K562 (cell line): Measurements from ENCODE around the gene LRRC74B. TPM values are rescaled to one million over a fixed set of nuclear protein-coding genes. Genes with fewer than 3 reads are reported as not detected.

Source experiments
- CEBPG ChIP-seq, 3 experiments: fragments of 200-800 bp in 1 of 3; sonication (Bioruptor generic) in 1 of 3; sonication (generic) in 1 of 3; formaldehyde crosslinking in 1 of 3; IDR thresholded peaks in 2 of 3; conservative IDR thresholded peaks in 1 of 3; 2 replicates each; pipeline versions ENCODE4 v1.6.1 to v1.8.0; 2016 to 2022; ENCODE audit warnings: missing compliant biosample characterization in 2 of 3, missing genetic modification characterization in 2 of 3, mild to moderate bottlenecking in 1 of 3, missing genetic modification reagents in 1 of 3
- COPS2 ChIP-seq: fragments of 450-650 bp; conservative IDR thresholded peaks from 2 replicates; pipeline ENCODE4 v1.6.1; 2016; ENCODE audit warnings: mild to moderate bottlenecking, moderate library complexity
- CREM ChIP-seq: IDR thresholded peaks from 2 replicates; pipeline ENCODE4 v1.6.1; 2014; ENCODE audit warnings: antibody characterized with exemption, low read depth
- ELF1 ChIP-seq: fragments of 200-800 bp; sonication (Bioruptor generic); IDR thresholded peaks from 2 replicates; pipeline ENCODE4 v1.6.1; 2016; ENCODE audit warnings: missing genetic modification characterization, missing compliant biosample characterization
- ETV5 ChIP-seq: sonication (generic); formaldehyde crosslinking; IDR thresholded peaks from 2 replicates; pipeline ENCODE4 v1.4.0; 2020; ENCODE audit warnings: low read depth, mild to moderate bottlenecking, missing genetic modification reagents
- GATAD2A ChIP-seq: fragments of 450-650 bp; IDR thresholded peaks from 2 replicates; pipeline ENCODE4 v1.6.1; 2017
- GATAD2B ChIP-seq: fragments of 450-650 bp; IDR thresholded peaks from 2 replicates; pipeline ENCODE4 v1.6.1; 2017; ENCODE audit warnings: mild to moderate bottlenecking, borderline replicate concordance
- HEY1 ChIP-seq: fragments of 250-450 bp; sonication (Bioruptor Pico); IDR thresholded peaks from 2 replicates; pipeline ENCODE4 v1.5.0; 2020; ENCODE audit warnings: mild to moderate bottlenecking, moderate library complexity, borderline replicate concordance
- HNRNPUL1 ChIP-seq: fragments of 200-400 bp; formaldehyde crosslinking; IDR thresholded peaks from 2 replicates; pipeline ENCODE4 v1.6.1; 2017; ENCODE audit warnings: low read length
- KLF10 ChIP-seq: fragments of 250-450 bp; sonication (Bioruptor Pico); IDR thresholded peaks from 2 replicates; pipeline ENCODE4 v1.6.1; 2021; ENCODE audit warnings: matching md5 sums
- NR1H2 ChIP-seq: sonication (generic); formaldehyde crosslinking; IDR thresholded peaks from 2 replicates; pipeline ENCODE4 v1.4.0; 2020; ENCODE audit warnings: mild to moderate bottlenecking, missing genetic modification reagents
- PHTF2 ChIP-seq: fragments of 250-450 bp; sonication (Bioruptor Pico); IDR thresholded peaks from 2 replicates; pipeline ENCODE4 v1.5.0; 2021; ENCODE audit warnings: mild to moderate bottlenecking
- SREBF2 ChIP-seq: sonication (generic); formaldehyde crosslinking; IDR thresholded peaks from 2 replicates; pipeline ENCODE4 v1.4.0; 2020; ENCODE audit warnings: mild to moderate bottlenecking, missing genetic modification reagents
- TCF7 ChIP-seq: sonication (generic); IDR thresholded peaks from 2 replicates; pipeline ENCODE4 v1.6.1; 2016; ENCODE audit warnings: antibody characterized with exemption, borderline replicate concordance
- ZNF143 ChIP-seq: sonication (generic); formaldehyde crosslinking; IDR thresholded peaks from 2 replicates; pipeline ENCODE4 v1.9.0; 2022; ENCODE audit warnings: mild to moderate bottlenecking, missing genetic modification reagents
- ZNF217 ChIP-seq: sonication (generic); formaldehyde crosslinking; IDR thresholded peaks from 2 replicates; pipeline ENCODE4 v1.8.0; 2022; ENCODE audit warnings: mild to moderate bottlenecking, missing genetic modification reagents
- ZNF384 ChIP-seq: IDR thresholded peaks from 2 replicates; pipeline ENCODE4 v1.6.1; 2012; ENCODE audit warnings: low read depth, low read length, improper control_type of control experiment
- ZNF431 ChIP-seq: sonication (generic); formaldehyde crosslinking; IDR thresholded peaks from 2 replicates; pipeline ENCODE4 v1.8.0; 2022; ENCODE audit warnings: mild to moderate bottlenecking, missing genetic modification reagents
- ZNF668 ChIP-seq: fragments of 250-450 bp; sonication (Bioruptor Pico); IDR thresholded peaks from 2 replicates; pipeline ENCODE4 v1.8.0; 2022; ENCODE audit warnings: mild to moderate bottlenecking, inconsistent platforms
- ZNF780A ChIP-seq: fragments of 250-450 bp; sonication (Bioruptor Pico); IDR thresholded peaks from 2 replicates; pipeline ENCODE4 v1.5.0; 2021; ENCODE audit warnings: mild to moderate bottlenecking
- ZSCAN29 ChIP-seq: fragments of 450-650 bp; IDR thresholded peaks from 2 replicates; pipeline ENCODE4 v1.6.1; 2017
- polyA plus RNA-seq, 8 experiments: library from polyadenylated mRNA; depleted of rRNA in 4 of 8; stranded (reverse) in 5 of 8; unstranded in 3 of 8; fragments of >200 nt; fragmentation: Nextera tagmentation in 2 of 8; fragmentation: Illumina TruSeq in 1 of 8; extraction: Ambion mirVana in 2 of 8; extraction: Trizol in 1 of 8; gene quantifications; 2 replicates each; pipeline versions ENCODE4 v1.2.1 to v1.2.3, GENCODE V29; 2011 to 2014; ENCODE audit warnings: inconsistent platforms in 1 of 8, missing spikeins in 1 of 8
- total RNA-seq, 7 experiments: library from RNA; depleted of rRNA in 6 of 7; stranded (reverse); fragments of >200 nt in 6 of 7; fragmentation: Illumina TruSeq in 2 of 7; extraction: Trizol in 2 of 7; gene quantifications; 2 replicates each; pipeline versions ENCODE4 v1.2.1 to v1.2.3, GENCODE V29; 2011 to 2021; ENCODE audit warnings: low replicate concordance in 1 of 7
- TF ChIP-seq, protein P1 (sequence below): IDR thresholded peaks from 2 replicates; pipeline ENCODE4 v1.6.1; 2016; ENCODE audit warnings: missing genetic modification characterization, missing compliant biosample characterization
- TF ChIP-seq, protein P2 (sequence below), 2 experiments: IDR thresholded peaks; 2 replicates each; pipeline ENCODE4 v1.6.1; 2011; ENCODE audit warnings: borderline replicate concordance in 1 of 2, control low read depth in 1 of 2, low read depth in 1 of 2, low read length in 1 of 2, mild to moderate bottlenecking in 1 of 2, mixed read lengths in 1 of 2, moderate library complexity in 1 of 2; ENCODE audit not compliant: insufficient read depth in 1 of 2, insufficient read length in 1 of 2, poor library complexity in 1 of 2, severe bottlenecking in 1 of 2; ENCODE audit errors: extremely low read depth in 1 of 2
- TF ChIP-seq, protein P3 (sequence below): fragments of 250-450 bp; sonication (Bioruptor Pico); IDR thresholded peaks from 2 replicates; pipeline ENCODE4 v1.5.0; 2021
- TF ChIP-seq, protein P4 (sequence below): fragments of 450-650 bp; formaldehyde crosslinking; IDR thresholded peaks from 2 replicates; pipeline ENCODE4 v1.4.0; 2020; ENCODE audit warnings: mild to moderate bottlenecking, moderate library complexity

The LRRC74B gene
- total and polyA plus RNA-seq, 9 of the 15 experiments (the other 6 are each of a cell fraction or from before 2014, with no cell fraction given), result not detected

DNA sequence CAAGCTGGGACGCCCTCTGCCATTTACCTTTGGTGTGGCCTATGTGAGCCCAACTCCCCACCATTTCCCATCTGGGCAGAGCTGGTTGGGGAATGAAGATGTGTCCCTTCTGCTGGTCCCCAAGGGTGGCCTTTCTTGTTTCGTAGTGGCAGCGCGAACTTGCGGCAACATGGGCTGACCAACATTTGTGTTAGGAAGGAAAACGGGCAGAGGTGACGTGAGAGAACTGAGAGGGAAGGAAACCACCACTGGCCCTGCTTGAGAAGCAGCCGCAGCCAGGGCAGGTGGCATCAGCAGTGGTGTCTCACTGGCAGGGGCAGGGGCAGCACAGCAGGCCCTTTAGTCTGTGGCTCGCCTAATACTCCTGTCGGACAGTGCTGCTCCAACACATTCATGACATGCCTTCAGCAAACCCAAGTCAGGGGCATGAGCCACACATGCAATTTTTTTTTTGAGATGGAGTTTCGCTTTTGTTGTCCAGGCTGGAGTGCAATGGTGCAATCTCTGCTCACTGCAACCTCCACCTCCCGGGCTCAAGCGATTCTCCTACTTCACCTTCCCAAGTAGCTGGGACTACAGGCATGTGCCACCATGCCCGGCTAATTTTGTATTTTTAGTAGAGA lies 29.9 kb downstream of the LRRC74B start (continued):
- TF ChIP-seq ELF1 (no peak), CEBPG (CRISPR knock-in tag; IDR thresholded peaks at IDR 0.05) (no peak), CEBPG (tag; conservative IDR thresholded peaks at IDR 0.05 in 1 of 2, IDR thresholded peaks at IDR 0.05 in 1 of 2) (no peak), ZNF668 (CRISPR knock-in tag) (no peak), COPS2 (no peak), SREBF2 (CRISPR knock-in tag) (no peak), ETV5 (no peak), PHTF2 (no peak), GATAD2B (no peak), ZNF384 (no peak), KLF10 (CRISPR knock-in tag) (no peak), HEY1 (CRISPR knock-in tag) (no peak), ZNF217 (no peak), ZSCAN29 (no peak), HNRNPUL1 (0 out of 2 replicates have a peak, but pooled peaks have one; percentile 34), ZNF143 (CRISPR knock-in tag) (no peak), ZNF431 (no peak), GATAD2A (no peak), TCF7 (no peak), ZNF780A (no peak), NR1H2 (CRISPR knock-in tag) (no peak), CREM (no peak)
- TF ChIP-seq, protein P1, sequence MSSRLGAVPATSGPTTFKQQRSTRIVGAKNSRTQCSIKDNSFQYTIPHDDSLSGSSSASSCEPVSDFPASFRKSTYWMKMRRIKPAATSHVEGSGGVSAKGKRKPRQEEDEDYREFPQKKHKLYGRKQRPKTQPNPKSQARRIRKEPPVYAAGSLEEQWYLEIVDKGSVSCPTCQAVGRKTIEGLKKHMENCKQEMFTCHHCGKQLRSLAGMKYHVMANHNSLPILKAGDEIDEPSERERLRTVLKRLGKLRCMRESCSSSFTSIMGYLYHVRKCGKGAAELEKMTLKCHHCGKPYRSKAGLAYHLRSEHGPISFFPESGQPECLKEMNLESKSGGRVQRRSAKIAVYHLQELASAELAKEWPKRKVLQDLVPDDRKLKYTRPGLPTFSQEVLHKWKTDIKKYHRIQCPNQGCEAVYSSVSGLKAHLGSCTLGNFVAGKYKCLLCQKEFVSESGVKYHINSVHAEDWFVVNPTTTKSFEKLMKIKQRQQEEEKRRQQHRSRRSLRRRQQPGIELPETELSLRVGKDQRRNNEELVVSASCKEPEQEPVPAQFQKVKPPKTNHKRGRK, result no peak
- TF ChIP-seq, protein P2, sequence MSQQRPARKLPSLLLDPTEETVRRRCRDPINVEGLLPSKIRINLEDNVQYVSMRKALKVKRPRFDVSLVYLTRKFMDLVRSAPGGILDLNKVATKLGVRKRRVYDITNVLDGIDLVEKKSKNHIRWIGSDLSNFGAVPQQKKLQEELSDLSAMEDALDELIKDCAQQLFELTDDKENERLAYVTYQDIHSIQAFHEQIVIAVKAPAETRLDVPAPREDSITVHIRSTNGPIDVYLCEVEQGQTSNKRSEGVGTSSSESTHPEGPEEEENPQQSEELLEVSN (IDR thresholded peaks at IDR 0.05; ENCODE audit: borderline replicate concordance in 1 of 2, extremely low read depth in 1 of 2, insufficient read depth in 1 of 2, insufficient read length in 1 of 2, low read depth in 1 of 2, low read length in 1 of 2, poor library complexity in 1 of 2, severe bottlenecking in 1 of 2), result no peak
- TF ChIP-seq, protein P3, sequence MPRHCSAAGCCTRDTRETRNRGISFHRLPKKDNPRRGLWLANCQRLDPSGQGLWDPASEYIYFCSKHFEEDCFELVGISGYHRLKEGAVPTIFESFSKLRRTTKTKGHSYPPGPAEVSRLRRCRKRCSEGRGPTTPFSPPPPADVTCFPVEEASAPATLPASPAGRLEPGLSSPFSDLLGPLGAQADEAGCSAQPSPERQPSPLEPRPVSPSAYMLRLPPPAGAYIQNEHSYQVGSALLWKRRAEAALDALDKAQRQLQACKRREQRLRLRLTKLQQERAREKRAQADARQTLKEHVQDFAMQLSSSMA, result no peak
- TF ChIP-seq, protein P4, sequence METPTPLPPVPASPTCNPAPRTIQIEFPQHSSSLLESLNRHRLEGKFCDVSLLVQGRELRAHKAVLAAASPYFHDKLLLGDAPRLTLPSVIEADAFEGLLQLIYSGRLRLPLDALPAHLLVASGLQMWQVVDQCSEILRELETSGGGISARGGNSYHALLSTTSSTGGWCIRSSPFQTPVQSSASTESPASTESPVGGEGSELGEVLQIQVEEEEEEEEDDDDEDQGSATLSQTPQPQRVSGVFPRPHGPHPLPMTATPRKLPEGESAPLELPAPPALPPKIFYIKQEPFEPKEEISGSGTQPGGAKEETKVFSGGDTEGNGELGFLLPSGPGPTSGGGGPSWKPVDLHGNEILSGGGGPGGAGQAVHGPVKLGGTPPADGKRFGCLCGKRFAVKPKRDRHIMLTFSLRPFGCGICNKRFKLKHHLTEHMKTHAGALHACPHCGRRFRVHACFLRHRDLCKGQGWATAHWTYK, result peak; percentile 50; the same call in 1 of the 2 replicates
